Dedifferentiated amniotic fluid mesenchymal stem cell (primary cell): ENCODE measurements around the gene CYSLTR2.
"Not testable (repeated sequence)": the region's sequence is repeated elsewhere in the genome, so short reads cannot be mapped to it uniquely, and the experiment has no call there.

Source experiments
- DNase-seq: peaks from one replicate; pipeline ENCODE4 v3.0.0-alpha.2; 2016; ENCODE audit errors: extremely low spot score

CYSLTR2 gene

DNA sequence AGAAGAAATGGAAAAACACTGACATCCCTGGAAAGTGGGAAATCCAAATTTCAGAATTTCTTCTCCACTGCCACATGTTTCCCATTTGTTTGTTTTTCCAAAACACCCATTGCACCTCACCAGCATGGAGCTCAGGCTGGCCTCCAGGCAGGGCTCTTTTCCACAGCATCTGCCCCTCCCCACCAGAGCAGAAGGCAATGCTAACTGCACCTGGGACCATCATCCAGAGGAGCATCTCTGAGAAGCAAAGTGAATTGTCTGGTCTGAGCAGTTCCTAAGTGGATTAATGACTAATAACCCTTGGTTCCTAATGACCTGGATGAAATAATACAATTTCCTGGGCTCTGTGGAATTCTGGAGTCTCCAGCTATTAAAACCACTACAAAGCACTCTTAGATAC lies 8.8 kb upstream of the CYSLTR2 start:
- no peak for DNase-seq

DNA sequence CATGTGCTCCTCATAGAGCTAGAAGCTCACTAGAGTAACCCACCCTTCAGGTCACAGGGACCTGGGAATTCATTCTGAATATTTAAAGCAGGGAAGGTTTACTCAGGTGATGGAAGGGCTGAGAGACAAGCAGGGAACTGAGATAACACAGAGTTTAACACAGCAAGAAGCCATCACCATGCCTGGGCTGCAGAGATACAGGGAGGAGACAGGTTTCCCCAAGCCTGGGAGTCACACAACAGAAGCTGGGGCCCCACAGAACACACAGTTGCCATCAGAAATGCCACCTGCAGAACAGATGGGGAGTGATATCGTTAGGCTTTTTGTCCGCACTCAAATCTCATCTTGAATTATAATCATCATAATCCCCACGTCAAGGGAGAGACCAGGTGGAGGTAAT lies 7.9 kb upstream of the CYSLTR2 start:
- no peak for DNase-seq

DNA sequence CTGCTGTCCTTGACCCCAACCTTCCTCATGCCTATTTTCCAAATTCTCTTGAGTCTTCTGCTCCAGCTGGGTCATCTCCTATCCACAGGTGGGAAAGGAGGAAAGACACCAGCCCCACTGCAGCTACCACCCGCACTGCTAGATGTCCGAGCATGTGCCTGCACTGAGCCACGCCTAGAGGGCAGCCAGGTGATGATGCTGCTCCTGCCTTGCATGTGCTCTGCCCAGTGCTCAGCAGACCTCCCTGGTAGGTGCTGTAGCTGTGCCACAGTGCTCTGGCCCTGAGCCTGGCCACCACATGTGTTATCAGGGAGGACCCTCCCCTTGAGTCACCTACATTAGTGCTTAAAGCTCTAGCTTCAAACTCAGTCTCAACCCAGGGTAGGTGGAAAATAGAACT lies 6.9 kb upstream of the CYSLTR2 start:
- no peak for DNase-seq

DNA sequence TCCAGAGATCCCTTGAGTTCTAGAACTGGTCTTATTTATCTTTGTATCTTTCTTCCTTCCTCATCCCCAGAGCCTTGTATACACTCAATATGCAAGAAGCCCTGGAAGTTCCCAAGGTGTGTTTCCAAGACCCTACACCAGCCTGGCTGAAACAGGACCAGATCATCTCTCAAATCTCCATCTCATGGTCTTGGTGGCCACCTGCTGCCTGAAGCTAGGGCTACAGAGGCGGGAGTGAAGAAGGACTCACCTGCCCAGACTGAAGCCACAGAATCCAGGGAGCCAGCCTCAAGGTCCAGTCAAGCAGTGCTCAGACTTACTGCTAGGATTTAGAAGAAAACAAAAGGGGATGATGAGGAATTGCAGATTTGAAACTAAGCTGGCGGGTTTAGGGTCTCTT lies 6.1 kb upstream of the CYSLTR2 start:
- DNase-seq: no peak

DNA sequence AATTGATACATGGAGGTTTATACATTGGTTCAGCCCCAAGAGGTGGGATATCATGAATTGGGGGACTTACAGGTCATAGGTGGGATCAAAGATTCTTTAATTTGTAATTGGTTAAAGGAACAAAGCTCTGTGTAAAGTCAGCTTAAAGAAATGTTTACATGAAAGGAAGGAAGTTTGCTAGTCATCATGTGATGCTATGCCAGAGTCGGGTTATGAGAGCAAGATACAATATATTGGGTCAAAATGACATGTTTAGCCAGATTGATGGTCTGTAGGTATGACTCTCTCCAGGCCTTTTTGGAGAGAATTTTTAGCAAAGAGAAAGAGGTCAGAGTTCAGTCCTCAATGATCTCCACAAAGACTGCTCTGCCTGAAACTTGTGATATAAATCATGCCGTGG lies 5.3 kb upstream of the CYSLTR2 start:
- no peak for DNase-seq

DNA sequence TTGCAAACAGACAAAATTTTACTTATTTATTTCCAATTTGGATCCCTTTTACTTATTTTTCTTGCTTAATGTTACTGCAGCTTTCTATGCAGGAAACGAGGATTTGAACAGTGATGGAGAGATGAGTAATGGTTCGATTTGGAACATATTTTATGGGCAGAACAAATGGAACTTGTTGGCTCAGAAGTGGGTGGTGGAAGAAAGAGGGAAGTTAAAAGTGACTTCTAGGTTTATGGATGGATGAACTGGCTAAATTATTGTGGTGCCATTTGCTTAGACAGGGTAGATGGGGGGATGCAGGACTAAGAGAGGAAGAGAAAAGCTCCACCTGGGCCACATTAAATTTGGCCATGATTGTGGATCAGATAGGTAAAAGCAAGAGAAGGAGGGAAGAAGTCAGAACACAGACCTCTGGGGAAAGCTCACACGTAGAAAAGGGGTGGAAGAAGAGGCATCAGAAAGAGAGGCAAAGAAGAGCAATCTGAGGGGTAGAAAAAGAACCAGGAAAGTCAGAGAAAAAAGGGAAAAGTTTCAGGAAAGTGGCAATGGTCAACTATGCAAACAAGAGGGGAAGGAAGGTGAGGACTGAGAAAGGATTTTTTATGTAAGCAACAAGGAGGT lies 768 bp upstream of the CYSLTR2 start:
- no peak for DNase-seq

DNA sequence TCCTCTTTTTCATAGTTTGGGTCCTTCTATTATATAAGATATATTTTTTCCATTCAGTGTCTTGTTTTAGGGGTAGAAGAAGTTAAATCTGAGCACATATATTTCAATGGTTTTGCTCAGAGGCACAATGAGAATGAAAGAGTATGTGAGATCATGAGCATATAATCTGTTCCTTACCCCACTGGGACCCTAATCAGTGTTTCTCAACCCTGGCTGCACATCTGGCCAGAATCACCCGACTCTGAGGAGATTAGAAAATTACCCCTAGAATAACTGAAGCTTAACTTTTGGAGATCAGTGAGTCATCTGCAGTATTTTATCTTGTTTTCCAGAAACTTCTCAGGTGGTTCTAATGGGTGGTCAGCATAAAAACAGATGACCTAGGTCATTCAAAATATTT lies 782 bp downstream of the CYSLTR2 start:
- no peak for DNase-seq

DNA sequence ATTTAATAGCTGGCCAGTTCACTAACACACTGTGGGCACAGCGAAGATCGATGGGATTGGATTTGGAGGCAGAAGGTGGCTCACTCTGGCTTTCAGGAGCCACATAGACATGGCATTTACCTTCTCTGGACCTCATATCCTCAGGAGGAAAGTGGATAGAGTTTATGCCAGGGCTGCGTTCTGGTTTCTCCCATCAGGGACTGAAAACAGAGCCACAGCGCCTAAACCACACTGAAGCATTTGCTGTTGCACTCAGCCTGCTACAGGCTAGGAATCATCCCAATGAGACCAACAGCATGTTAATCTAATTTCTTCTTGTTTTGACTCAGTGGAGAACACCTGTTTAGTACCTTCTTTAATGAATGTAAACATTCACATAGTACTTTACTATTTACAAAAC lies 1.6 kb downstream of the CYSLTR2 start:
- no peak for DNase-seq

DNA sequence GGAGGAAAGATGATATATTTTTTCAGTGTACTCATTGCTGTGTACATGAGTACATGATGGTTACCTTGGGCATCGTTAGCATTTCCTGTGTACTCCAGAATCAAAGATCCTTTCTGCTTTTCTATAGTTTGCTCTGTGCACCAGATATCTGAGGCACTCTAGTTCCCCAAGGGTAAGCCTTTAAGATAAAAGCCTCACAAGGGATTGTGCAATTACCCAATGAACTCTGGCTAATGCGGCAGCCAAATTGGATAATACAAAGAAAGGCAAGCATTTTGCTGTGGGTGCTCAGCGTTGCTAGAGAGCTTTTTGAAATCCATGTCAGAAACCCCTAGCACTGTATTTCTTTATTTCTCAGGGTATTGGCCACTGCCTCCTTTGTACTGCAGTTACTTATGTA lies 2.9 kb downstream of the CYSLTR2 start:
- DNase-seq: no peak

DNA sequence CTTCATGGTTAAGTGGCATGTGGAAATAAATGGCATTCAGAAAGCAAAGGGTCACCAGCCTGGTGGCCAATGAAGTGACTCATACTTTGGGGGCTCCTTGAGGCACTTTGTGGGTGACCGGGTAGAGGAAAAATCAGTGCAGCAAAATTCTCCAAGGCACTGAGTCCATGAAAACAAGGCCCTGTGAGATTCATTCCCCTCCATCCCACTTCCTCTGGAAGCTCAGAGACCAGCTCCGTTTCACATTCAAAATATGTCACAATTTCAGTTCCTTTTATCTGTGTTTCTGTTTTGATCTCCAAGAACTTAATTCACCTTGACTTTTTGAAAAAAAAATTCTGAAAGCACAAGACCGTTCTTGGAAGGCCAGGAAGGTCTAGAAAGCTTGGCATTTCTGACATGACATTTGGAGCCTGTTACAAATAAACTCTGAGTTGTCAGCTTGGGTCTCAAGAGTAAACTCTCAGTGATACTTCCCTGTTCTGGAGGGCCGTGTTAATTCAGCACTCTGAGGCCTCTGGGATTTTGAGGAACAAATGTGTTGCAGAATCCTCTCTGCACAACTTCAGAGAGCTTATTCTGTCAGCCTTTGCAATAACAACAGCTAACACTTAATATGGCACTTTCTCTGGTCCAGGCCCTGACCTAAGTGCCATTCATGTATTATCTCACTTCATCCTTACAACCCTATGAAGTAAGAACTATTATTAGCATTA lies 6.8 kb downstream of the CYSLTR2 start:
- no peak for DNase-seq

DNA sequence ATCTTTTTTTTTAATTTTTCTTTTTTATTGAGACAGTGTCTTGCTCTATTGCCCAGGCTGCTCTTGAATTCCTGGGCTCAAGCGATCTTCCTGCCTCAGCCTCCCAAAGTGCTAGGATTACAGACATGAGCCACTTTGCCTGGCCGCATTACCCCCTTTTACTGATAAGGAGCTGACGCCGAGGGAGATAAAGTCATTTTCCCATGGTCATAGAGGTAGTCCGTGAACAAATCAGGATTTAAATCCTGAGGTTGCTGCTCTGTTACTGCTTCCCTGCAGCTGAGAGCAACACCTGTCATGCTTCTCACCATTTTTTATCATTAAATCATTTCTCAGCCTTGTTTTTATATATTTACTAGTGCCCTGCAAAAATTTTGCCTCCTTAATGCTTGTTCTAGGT lies 7.4 kb downstream of the CYSLTR2 start:
- DNase-seq: no peak

DNA sequence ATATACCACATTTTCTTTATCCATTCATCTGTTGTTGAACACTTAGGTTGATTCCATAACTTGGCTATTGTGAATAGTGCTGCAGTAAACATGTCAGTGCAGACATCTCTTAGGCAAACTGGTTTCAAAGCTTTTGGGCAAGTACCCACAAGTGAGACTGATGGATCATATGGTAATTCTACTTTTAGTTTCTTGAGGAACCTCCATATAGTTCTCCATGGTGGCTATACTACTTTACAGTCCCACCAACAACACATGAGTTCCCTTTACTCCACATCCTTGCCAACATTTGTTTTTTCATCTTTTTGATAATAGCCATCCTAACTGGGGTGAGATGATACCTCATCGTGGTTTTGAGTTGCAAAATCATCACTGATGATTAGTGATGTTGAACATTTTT lies 8.5 kb downstream of the CYSLTR2 start:
- DNase-seq: no peak

DNA sequence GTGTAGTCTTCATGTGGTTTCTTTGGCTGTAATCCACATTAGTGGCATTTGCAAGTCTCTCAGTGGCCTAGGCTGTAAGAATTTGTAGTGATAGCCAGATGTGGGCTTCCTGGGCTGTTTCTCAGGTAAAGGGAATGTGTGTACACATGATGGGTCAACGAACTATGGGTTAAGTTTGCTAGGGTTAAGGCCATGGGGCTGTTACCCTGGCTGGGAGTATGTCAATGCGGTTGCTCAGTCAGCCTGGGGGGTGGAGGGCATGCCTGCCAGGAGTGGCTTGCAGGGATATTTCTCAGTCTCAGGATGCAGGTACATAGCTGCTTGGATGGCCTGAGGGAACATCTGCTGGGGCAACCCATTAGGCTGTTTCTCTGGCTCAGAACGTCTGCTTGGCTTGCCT lies 13.4 kb downstream of the CYSLTR2 start:
- DNase-seq: no peak

DNA sequence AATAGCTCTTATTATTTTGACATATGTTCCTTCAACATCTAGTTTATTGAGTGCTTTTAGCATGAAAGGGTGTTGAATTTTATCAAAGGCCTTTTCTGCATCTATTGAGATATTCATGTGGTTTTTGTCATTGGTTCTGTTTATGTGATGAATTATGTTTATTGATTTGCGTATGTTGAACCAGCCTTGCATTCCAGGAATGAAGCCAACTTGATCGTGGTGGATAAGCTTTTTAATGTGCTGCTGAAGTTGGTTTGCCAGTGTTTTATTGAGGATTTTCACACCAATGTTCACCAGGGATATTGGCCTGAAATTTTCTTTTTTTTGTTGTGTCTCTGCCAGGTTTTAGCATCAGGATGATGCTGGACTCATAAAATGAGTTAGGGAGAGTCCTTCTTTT lies 17.7 kb downstream of the CYSLTR2 start:
- not testable (repeated sequence) for DNase-seq

DNA sequence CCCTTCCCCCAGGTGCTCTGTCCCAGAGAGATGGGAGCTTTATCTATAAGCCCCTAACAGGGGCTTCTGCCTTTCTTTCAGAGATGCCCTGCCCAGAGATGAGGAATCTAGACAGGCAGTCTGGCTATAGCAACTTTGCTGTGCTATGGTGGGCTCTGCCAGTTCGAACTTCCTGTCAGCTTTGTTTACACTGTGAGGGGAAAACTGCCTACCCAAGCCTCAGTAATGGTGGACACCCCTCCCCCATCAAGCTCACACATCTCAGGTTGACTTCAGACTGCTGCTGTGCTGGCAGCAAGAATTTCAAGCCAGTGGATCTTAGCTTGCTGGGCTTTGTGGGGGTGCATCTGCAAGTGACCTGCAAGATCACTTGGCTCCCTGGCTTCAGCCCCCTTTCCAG lies 21.5 kb downstream of the CYSLTR2 start:
- DNase-seq: no peak

DNA sequence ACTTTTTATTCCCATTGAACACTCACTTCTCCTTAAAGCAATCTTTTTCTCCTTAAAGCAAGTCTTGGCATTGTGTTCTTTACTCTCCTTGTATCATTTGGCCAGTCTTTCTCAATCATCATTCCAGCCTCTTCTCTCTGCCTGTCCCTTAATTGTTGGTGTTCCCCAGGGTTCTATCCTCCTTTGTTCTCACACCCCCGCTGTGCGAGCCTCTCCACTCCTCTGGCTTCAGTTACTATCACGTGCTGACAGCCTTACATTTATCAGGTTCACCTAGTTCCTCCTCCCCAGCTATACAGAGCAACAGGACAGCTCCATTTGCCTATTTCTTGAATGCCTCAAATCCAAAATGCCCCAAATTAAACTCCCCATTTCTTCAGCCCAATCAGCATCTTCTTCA lies 24.6 kb downstream of the CYSLTR2 start:
- no peak for DNase-seq

DNA sequence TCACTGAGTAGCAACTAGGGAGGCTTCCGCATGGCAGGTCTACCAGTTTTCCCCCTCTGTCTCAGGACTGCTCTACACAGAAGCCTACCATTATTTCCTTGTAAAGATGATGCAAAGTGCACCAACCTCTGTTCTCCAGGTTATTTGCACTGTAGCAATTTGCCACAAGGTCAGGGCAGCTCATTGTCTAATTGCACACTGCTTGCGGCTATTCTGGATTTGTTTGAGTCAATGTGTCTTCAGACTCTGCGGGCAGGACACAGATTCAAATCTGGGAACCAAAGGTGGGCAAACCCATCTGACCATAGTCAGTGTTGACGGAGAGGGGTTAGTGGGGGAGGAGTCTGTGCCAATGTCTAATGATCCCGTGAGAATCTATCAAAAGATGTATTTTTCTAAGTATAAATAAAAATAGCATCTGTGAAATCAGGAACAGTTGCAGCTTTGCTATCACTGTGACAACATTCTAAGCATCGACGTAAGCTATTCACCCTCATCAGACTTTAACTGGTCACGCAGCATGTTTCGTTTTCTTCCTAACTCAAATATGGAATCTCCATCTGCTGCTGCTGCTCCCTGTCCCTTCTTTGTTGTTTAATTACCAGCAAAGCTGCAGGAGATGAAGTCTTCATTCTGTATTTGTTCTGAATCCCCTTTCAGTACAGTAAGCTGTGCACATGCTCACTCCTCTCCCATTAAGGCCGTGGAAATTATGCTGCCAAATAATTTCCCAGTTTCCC lies 26.4 kb downstream of the CYSLTR2 start:
- no peak for DNase-seq

DNA sequence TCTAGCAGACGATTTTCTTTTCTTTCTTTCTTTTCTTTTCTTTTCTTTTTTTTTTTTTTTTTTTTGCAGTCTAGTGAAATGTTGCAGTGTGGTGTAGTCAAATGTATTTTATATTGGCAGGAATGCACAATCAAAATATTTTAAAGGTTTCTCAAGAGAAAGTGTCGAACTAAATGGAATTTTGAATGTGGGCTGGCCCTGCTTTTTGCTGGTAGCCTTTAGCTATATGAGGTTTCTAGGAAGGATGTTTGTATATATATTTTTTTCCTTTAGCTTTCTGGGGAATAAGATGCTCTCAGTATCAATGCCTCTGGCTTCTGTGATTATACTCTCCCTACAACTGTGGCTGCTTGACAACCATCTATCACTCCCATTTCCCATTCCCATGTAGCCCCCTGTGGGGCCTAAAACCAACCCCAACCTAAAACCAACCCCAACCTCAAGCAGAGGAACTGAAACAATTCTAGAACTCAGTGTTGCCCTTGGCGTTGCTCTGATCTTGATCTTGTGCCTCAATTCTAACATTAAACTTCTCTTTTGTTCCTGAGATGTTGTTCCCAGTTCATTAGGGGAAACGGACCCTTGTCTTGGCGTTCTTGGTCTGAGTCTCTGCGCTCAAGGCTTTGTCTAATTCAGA lies 27.1 kb downstream of the CYSLTR2 start:
- no peak for DNase-seq

DNA sequence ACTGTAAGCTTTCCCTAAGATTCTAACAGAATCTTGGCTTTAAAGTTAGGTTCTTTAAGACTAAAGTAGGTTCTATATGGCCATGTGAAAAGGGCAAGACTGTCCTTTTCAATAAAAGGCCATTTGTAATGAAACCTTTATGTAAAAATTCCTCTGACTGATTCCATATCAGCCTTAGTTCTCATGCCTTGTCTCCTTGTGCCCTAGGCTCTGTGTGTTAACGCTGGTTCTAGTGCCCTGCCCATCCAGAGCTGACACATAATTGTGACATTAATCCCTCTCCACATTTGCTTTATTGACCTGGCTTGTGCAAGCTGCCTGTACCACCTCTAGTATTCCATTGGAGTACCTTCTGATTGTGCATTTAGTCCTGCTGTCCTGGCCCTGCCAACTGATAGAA lies 28.2 kb downstream of the CYSLTR2 start:
- no peak for DNase-seq

DNA sequence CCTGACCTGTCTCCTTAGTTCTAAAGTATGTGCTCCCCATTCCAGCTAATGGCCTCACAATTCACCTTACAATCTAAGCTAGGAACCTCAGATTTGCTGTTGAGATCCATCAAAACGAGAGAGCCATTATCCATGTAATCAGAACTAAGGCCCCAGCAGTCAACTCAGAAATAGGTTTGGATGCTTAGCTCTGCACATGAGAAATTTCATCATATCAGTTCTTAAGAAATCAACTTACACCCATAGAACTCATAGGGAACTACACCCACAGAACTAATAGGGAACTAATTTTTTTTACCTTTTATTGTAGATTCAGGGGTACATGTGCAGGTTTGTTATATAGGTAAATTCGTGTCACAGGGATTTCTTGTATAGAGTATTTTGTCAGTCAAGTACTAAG lies 28.7 kb downstream of the CYSLTR2 start:
- DNase-seq: no peak

DNA sequence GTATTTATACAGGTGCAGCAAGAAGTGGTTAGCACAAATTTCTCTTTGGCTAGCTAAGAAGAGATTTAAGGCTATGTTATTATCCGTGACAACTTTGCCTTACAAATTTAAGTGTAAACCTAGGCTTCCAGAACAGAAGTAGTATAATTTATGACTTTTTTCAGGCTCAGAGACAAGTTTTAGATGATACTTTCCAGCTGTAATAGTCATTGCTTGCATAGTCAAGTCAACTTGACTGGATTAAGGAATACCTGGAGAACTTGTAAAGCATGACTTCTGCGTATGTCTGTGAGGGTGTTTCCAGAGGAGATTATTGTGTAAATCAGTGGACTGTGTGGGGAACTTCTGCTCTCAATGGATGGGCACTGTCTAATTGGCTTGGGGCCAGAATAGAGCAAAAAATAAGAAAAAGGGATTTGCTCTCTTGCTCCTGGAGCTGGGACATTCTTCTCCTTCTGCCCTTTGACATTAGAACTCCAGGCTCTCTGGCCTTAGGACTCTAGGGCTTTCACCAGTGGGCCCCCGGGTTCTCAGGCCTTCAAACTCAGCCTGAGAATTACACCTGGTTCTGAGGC lies 33.0 kb downstream of the CYSLTR2 start:
- DNase-seq: no peak

DNA sequence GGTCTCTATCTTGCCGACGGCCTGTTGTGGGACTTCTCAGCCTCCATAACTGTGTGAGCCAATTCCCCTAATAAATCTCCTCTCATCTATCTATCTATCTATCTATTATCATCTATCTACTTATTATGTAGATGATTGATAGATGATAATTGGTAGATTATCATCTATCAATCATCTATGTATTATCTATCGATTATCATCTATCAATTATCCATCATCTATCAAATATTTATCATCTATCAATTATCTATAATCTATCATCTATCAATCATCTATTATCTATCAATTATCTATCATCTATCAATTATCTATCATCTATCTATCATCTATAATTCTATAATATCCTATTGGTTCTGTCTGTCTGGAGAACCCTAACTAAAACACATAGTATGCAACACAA lies 33.5 kb downstream of the CYSLTR2 start:
- DNase-seq: no peak
